ENCODE data around the gene OR8B2.
"Not testable (repeated sequence)": the region's sequence is repeated elsewhere in the genome, so short reads cannot be mapped to it uniquely, and the experiment has no call there.

The OR8B2 gene

DNA sequence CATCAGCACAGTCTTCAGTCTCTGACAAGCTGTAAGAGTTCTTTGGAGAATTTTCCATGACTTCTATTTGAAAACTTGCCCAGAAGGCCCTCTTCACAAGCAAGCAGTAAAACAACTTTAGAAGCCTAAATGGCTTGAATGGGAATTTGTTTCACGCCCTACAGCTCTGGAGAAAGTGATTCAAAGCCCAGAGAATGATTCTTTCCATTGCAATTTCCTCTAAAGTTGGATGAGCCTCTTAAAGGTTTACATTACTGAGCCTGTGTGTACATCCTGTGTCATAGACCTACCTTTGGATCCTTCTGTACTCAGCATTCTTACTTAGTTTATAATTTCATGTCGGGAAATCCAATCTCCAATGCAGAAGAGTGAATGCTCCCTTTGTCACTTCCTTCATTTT lies 21.3 kb upstream of the OR8B2 start:
- no peak overlapping the region for H3K4me2 ChIP-seq (ENCODE audit: low read depth, low read length, poor library complexity, severe bottlenecking)
- no peaks in the 10 kb centered on the region for H3K9me3 ChIP-seq (ENCODE audit: insufficient read depth, low read depth, low read length)
- no peak overlapping the region for H3K9ac ChIP-seq (ENCODE audit: low read depth, low read length, poor library complexity, severe bottlenecking)
- H2AFZ ChIP-seq (ENCODE audit: low read length), result no peak overlapping the region
- no peak overlapping the region for H3K4me3 ChIP-seq (ENCODE audit: low read length, poor library complexity, severe bottlenecking)
- no peak for TF ChIP-seq EZH2phosphoT487 (IDR thresholded peaks at IDR 0.05; ENCODE audit: borderline replicate concordance)
- TF ChIP-seq, protein P1, sequence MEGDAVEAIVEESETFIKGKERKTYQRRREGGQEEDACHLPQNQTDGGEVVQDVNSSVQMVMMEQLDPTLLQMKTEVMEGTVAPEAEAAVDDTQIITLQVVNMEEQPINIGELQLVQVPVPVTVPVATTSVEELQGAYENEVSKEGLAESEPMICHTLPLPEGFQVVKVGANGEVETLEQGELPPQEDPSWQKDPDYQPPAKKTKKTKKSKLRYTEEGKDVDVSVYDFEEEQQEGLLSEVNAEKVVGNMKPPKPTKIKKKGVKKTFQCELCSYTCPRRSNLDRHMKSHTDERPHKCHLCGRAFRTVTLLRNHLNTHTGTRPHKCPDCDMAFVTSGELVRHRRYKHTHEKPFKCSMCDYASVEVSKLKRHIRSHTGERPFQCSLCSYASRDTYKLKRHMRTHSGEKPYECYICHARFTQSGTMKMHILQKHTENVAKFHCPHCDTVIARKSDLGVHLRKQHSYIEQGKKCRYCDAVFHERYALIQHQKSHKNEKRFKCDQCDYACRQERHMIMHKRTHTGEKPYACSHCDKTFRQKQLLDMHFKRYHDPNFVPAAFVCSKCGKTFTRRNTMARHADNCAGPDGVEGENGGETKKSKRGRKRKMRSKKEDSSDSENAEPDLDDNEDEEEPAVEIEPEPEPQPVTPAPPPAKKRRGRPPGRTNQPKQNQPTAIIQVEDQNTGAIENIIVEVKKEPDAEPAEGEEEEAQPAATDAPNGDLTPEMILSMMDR (conservative IDR thresholded peaks at IDR 0.05; ENCODE audit: low read length), result no peak
- no peaks in the 10 kb centered on the region for H3K36me3 ChIP-seq (ENCODE audit: insufficient read depth, low read length)
- H4K20me1 ChIP-seq (ENCODE audit: insufficient read depth, low read length, poor library complexity, severe bottlenecking), result no peaks in the 10 kb centered on the region
- no peaks in the 10 kb centered on the region for H3F3A ChIP-seq (ENCODE audit: low read depth)
- H3K9me2 ChIP-seq (replicated peaks; ENCODE audit: low read depth, low read length), result no peaks in the 10 kb centered on the region
- H3K4me1 ChIP-seq (ENCODE audit: insufficient read depth, low read length, poor library complexity, severe bottlenecking), result no peaks in the 10 kb centered on the region
- H3K79me2 ChIP-seq (ENCODE audit: insufficient read depth, low read length), result no peaks in the 10 kb centered on the region
- H3K27me3 ChIP-seq (ENCODE audit: insufficient read depth, low read length, poor library complexity, severe bottlenecking), result no peaks in the 10 kb centered on the region

DNA sequence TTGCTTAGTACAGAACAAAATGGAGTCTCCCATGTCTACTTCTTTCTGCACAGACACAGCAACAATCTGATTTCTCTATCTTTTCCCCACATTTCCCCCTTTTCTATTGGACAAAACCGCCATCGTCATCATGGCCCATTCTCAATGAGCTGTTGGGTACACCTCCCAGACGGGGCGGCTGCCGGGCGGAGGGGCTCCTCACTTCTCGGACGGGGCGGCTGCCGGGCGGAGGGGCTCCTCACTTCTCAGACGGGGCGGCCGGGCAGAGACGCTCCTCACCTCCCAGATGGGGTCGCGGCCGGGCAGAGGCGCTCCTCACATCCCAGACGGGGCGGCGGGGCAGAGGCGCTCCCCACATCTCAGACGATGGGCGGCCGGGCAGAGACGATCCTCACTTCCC lies 18.9 kb upstream of the OR8B2 start:
- not testable (repeated sequence) for H3K4me2 ChIP-seq (ENCODE audit: low read depth, low read length, poor library complexity, severe bottlenecking); H3K9ac ChIP-seq (ENCODE audit: low read depth, low read length, poor library complexity, severe bottlenecking); H3K36me3 ChIP-seq (ENCODE audit: insufficient read depth, low read length); H3K4me3 ChIP-seq (ENCODE audit: low read length, poor library complexity, severe bottlenecking); H3K79me2 ChIP-seq (ENCODE audit: insufficient read depth, low read length); H3F3A ChIP-seq (ENCODE audit: low read depth); H4K20me1 ChIP-seq (ENCODE audit: insufficient read depth, low read length, poor library complexity, severe bottlenecking); H3K4me1 ChIP-seq (ENCODE audit: insufficient read depth, low read length, poor library complexity, severe bottlenecking); H3K9me3 ChIP-seq (ENCODE audit: insufficient read depth, low read depth, low read length); H2AFZ ChIP-seq (ENCODE audit: low read length); H3K9me2 ChIP-seq (replicated peaks; ENCODE audit: low read depth, low read length); H3K27me3 ChIP-seq (ENCODE audit: insufficient read depth, low read length, poor library complexity, severe bottlenecking)

DNA sequence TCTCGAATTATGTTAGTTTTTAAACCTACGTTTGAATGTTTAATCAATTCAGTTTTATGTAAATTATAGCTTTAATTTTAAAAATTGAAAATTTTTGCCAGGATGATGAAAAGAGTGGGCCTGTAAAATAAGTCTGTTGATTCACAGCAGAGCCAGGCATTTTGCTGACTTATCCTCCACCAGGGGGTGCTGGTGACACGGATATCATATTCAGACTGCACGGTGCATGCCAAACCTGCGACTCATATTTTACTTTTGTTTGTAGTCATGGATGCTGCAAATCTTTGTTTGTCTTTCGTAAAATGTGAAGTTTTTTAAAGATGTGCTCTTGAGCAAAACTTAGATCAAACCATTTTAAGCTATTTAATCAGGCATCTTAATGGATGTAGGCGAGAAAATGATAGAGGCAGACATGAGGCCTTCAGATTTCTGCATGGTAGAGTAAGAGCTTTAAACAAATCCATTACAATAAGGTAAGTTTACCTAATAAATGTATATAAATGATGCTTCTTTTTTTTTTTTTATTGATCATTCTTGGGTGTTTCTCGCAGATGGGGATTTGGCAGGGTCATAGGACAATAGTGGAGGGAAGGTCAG lies 18.1 kb upstream of the OR8B2 start:
- no peak for TF ChIP-seq EZH2phosphoT487 (IDR thresholded peaks at IDR 0.05; ENCODE audit: borderline replicate concordance)
- TF ChIP-seq, protein P1 (conservative IDR thresholded peaks at IDR 0.05; ENCODE audit: low read length), result peak; percentile 91
- no peak overlapping the region for H2AFZ ChIP-seq (ENCODE audit: low read length)
- no peaks in the 10 kb centered on the region for H3K4me1 ChIP-seq (ENCODE audit: insufficient read depth, low read length, poor library complexity, severe bottlenecking)
- H3K36me3 ChIP-seq (ENCODE audit: insufficient read depth, low read length), result no peaks in the 10 kb centered on the region
- H3K9me3 ChIP-seq (ENCODE audit: insufficient read depth, low read depth, low read length), result no peaks in the 10 kb centered on the region
- H3K27me3 ChIP-seq (ENCODE audit: insufficient read depth, low read length, poor library complexity, severe bottlenecking), result no peaks in the 10 kb centered on the region
- H4K20me1 ChIP-seq (ENCODE audit: insufficient read depth, low read length, poor library complexity, severe bottlenecking), result no peaks in the 10 kb centered on the region
- H3K4me3 ChIP-seq (ENCODE audit: low read length, poor library complexity, severe bottlenecking), result no peak overlapping the region
- H3F3A ChIP-seq (ENCODE audit: low read depth), result no peaks in the 10 kb centered on the region
- no peaks in the 10 kb centered on the region for H3K79me2 ChIP-seq (ENCODE audit: insufficient read depth, low read length)
- H3K4me2 ChIP-seq (ENCODE audit: low read depth, low read length, poor library complexity, severe bottlenecking), result no peak overlapping the region
- no peak overlapping the region for H3K9ac ChIP-seq (ENCODE audit: low read depth, low read length, poor library complexity, severe bottlenecking)
- H3K9me2 ChIP-seq (replicated peaks; ENCODE audit: low read depth, low read length), result no peaks in the 10 kb centered on the region

DNA sequence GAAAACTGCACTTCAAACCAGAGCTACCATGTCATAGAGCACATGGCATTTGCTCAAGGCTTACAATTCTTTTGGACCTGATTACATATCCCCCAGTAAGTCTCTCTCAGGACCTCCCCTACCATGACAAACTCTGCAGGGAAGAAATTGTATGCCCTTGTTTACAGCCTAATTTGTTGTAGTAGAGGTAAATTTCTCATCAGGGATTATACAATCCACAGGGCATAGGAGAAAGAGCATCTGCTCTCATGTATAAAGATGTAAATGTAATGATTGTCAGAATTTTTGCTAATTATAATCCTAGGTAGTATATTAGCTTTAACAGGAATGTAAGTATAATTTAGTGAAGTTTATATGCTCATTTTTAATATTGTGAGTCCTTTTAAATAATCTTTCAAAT lies 14.6 kb upstream of the OR8B2 start, which contains the start of gene OR8B3:
Gene OR8B3, minus strand, starts transcription at position 101 of the 400 bp plus-strand sequence. CDS start 1,673 bp downstream, outside the sequence.
- Histone ChIP-seq H3K9ac (ENCODE audit: low read depth, low read length, poor library complexity, severe bottlenecking) (no peak within 1 kb of the TSS), H3K9me3 (ENCODE audit: insufficient read depth, low read depth, low read length) (no peaks in the 10 kb centered on the region), H3K36me3 (ENCODE audit: insufficient read depth, low read length) (no peaks in the 10 kb centered on the region), H3K9me2 (replicated peaks; ENCODE audit: low read depth, low read length) (no peaks in the 10 kb centered on the region), H3F3A (ENCODE audit: low read depth) (no peaks in the 10 kb centered on the region), H3K4me1 (ENCODE audit: insufficient read depth, low read length, poor library complexity, severe bottlenecking) (no peaks in the 10 kb centered on the region), H3K79me2 (ENCODE audit: insufficient read depth, low read length) (no peaks in the 10 kb centered on the region), H3K4me3 (ENCODE audit: low read length, poor library complexity, severe bottlenecking) (no peak within 1 kb of the TSS), H3K4me2 (ENCODE audit: low read depth, low read length, poor library complexity, severe bottlenecking) (no peak within 1 kb of the TSS), H4K20me1 (ENCODE audit: insufficient read depth, low read length, poor library complexity, severe bottlenecking) (no peaks in the 10 kb centered on the region), H2AFZ (ENCODE audit: low read length) (no peak within 1 kb of the TSS), H3K27me3 (ENCODE audit: insufficient read depth, low read length, poor library complexity, severe bottlenecking) (no peaks in the 10 kb centered on the region)
- TF ChIP-seq, protein P1 (conservative IDR thresholded peaks at IDR 0.05; ENCODE audit: low read length), result no peak
- TF ChIP-seq EZH2phosphoT487 (IDR thresholded peaks at IDR 0.05; ENCODE audit: borderline replicate concordance), result no peak

DNA sequence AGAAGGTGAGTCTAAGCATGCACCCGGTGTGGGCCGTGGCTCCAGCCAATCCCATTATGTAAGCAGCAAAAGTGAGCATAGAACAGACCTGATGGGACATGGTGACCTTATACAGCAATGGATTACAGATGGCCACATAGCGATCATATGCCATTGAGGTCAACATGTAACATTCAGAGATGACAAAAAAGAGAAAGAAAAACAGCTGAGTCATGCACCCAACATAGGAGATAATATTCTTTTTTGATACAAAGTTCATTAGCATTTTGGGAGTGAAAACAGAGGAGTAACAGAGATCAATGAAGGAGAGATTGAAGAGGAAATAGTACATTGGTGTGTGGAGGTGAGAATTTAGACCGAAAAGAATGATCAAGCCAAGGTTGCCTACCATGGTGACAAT lies 12.5 kb upstream of the OR8B2 start:
- not testable (repeated sequence) for H3K4me3 ChIP-seq (ENCODE audit: low read length, poor library complexity, severe bottlenecking); H3F3A ChIP-seq (ENCODE audit: low read depth); H4K20me1 ChIP-seq (ENCODE audit: insufficient read depth, low read length, poor library complexity, severe bottlenecking); H3K4me2 ChIP-seq (ENCODE audit: low read depth, low read length, poor library complexity, severe bottlenecking); H3K4me1 ChIP-seq (ENCODE audit: insufficient read depth, low read length, poor library complexity, severe bottlenecking); H3K27me3 ChIP-seq (ENCODE audit: insufficient read depth, low read length, poor library complexity, severe bottlenecking); H3K9me2 ChIP-seq (replicated peaks; ENCODE audit: low read depth, low read length); H2AFZ ChIP-seq (ENCODE audit: low read length); H3K9me3 ChIP-seq (ENCODE audit: insufficient read depth, low read depth, low read length); H3K79me2 ChIP-seq (ENCODE audit: insufficient read depth, low read length); H3K9ac ChIP-seq (ENCODE audit: low read depth, low read length, poor library complexity, severe bottlenecking); H3K36me3 ChIP-seq (ENCODE audit: insufficient read depth, low read length)

Data from Loucy (cell line).